ENCODE data around the gene PLIN1.
"Not testable (repeated sequence)": the region's sequence is repeated elsewhere in the genome, so short reads cannot be mapped to it uniquely, and the experiment has no call there.

The PLIN1 gene, protein sequence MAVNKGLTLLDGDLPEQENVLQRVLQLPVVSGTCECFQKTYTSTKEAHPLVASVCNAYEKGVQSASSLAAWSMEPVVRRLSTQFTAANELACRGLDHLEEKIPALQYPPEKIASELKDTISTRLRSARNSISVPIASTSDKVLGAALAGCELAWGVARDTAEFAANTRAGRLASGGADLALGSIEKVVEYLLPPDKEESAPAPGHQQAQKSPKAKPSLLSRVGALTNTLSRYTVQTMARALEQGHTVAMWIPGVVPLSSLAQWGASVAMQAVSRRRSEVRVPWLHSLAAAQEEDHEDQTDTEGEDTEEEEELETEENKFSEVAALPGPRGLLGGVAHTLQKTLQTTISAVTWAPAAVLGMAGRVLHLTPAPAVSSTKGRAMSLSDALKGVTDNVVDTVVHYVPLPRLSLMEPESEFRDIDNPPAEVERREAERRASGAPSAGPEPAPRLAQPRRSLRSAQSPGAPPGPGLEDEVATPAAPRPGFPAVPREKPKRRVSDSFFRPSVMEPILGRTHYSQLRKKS

DNA sequence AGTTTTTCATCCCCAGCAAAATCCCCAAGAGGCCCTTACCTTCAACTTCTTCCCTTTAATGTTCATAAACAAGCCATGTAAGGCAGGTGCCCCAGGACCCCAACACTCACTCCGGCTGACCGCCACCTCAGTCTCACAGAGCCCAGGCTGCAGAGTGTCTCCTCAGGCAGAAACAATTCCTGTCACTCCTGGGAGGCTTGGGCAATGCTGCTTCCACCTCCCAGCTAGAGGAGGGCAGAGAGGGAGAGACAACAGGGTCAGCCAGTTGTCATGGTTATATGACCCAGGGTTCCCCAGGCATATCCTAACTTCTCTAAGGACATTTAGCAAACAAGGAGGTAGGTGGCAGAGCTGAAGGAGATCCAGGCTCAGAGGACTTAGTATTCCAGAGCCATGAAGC is at the start of gene PLIN1:
Gene PLIN1, minus strand, starts transcription at position 156 of the 400 bp plus-strand sequence. CDS start 1,878 bp downstream, outside the sequence.
- no peak for FAIRE-seq

DNA sequence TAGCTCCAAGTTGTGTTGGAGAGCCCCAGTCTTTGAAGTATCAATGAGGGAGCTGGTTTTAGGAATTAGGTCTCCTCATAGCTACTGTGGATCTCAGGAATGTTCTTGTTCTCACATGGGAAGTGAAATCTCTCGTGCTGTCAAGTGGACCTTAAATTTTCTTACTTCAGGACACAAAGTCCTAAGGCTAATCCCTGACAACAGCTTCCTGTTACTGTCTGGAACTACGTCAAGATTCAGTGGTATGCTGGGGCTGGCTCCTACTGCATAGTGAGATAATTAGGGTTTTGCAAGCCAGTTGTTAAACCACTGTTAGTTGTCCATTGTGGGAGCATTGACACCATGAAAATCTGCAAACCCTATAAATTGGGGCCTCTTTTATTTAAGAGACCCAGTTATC is 49.1 kb upstream of the PLIN1 start:
- no peak for FAIRE-seq

DNA sequence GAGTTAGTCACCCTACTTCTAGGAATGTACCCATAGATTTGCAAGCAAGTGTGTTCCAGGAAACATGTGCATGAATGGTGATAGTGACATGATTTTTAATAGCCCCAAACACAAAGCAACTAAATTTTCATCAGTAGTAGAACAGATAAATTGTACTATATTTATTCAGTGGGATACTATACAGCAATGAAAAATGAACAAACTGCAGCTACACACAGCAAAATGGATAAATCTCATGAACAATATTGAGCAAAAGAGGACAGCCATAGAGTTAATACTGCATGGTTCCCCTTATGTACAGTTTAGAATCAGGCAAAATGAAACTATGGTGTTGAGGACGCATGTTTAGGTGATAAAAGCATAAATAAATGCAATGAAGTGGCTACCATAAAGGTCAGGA is 45.9 kb upstream of the PLIN1 start:
- no peak for FAIRE-seq

DNA sequence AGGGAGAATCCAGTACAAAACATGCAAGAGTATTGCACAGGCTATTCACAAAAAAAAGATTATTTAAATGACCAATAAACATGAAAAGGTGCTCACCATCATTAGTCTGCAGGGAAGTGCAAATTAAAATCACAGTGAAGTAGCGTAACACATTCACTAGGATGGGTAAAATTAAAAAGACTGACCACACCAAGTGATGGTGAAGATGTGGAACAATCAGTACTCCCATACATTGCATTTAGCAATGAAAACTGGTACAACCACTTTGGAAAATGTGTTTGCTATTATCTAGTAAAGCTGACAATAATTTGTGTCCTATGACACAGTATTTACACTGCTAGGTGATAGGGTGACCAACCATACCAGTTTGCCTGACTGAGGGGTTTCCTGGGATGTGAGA is 45.5 kb upstream of the PLIN1 start:
- no peak for FAIRE-seq

DNA sequence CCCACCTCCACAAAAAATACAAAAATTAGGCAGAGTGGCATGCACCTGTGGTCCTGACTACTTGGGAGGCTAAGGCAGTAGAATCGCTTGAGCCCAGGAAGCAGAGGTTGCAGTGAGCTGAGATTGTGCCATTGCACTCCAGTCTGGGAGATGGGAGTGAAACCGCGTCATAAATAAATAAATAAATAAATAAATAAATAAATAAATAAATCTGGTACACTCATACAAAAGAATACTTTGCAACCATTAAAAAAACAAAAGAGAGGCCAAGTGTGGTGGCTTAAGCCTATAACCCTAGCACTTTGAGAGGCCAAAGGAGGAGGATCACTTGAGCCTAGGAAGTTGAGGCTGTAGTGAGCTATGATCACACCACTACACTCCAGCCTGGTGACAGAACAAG is 43.9 kb upstream of the PLIN1 start:
- FAIRE-seq, result no peak

DNA sequence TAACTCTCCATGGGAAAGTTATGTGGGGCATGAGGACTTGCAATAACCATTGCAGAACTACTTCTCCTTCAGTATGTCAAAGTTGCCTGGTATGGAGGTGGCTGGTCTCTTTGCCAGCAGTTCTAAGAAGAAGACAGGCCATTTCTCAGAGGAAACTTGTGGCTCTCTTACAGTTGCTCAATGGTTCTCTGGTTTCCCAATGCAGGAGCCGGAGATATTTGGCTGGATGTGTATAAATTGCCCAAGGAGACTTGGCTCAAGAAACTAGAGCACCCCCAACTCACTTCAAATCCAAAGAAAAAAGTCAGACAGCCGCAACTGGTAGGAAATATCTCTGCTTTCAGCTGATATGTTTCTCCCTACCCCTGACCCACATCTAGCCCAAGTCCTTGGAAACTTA is 35.6 kb upstream of the PLIN1 start:
- FAIRE-seq, result no peak

DNA sequence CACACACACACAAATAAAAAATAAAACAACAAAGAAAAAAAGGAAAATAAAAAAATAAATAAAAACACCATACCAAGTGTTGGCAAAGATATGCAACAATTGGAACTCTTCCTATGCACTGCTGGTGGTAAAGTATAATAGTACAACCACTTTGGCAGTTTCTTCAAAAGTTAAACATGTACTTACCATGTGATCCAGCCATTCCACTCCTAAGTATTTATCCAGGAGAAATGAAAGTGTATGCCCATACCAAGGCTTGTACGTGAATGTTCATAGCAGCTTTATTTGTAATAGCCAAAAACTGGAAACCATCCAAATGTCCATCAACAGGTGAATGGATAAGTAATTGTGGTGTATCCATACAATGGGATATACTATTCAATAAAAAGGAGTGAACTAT is 28.4 kb upstream of the PLIN1 start:
- no peak for FAIRE-seq

DNA sequence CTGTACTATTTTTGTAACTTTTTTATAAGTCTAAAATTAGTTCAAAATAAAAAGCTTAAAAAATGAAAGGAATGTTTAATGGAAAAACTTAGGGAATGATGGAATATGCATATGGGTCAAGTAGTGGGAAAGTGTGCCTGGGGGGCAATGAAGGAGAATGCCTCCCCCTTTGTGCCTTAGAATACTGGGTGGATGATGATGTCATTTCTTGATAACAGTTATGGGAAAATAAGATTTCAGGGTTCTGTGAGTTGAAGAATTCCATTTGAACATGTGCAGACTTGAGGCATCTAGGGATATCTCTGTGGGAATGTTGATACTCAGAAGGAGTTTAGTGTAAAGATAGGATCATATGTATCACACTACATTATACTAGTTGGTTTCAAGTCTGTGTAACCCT is 25.2 kb upstream of the PLIN1 start:
- no peak for FAIRE-seq

DNA sequence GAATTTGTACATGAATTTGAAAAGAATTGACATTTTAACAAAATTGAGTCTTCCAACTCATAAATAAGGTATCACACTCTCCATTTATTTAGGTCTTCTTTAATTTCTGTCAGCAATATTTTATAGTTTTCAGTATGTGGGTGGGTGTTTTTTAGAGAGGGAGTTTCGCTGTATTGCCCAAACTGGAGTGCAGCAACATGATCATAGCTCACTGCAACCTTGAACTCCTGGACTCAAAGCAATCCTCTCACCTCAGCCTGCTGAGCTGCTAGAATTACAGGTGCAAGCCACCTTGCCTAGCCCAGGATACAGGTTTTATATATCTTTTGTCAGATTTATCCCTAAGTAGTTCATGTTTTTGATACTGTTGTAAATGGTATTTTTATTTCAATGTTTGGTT is 16.0 kb upstream of the PLIN1 start:
- no peak for FAIRE-seq

DNA sequence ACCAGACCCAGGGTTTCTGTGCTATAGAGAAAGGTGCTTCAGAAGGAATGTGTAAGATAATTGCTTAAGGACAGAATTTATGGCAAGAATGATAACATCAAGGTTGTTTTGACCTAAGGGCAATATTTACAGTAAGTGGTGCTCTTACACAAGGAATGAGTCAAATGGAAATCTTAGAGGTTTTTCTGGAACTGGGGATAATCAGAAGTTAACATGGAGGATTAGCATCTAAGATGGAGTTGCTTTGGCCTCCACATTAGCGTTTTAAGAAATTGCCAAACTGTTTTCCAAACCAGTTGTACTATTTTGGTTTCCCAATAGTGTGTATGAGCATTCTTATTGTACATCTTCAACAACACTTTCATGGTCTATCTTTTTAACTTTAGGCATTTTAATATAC is 14.5 kb upstream of the PLIN1 start:
- no peak for FAIRE-seq

DNA sequence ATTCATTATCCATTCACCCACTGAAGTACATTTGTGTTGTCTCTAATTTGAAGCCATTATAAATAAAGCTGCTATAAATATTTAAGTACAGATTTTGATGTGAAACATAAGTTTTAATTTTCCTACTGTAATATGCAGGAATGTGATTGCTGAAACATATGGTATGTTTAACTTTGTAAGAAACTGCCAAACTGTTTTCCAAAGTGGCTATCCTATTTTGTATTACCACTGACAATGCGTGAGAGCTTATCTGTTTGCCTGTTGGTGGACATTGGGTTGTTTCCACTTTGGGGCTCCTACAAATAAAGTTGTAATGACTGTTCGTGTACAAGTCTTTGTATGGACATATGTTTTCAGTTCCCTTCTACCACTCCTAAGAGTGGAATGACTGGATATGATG is 13.9 kb upstream of the PLIN1 start:
- no peak for FAIRE-seq

DNA sequence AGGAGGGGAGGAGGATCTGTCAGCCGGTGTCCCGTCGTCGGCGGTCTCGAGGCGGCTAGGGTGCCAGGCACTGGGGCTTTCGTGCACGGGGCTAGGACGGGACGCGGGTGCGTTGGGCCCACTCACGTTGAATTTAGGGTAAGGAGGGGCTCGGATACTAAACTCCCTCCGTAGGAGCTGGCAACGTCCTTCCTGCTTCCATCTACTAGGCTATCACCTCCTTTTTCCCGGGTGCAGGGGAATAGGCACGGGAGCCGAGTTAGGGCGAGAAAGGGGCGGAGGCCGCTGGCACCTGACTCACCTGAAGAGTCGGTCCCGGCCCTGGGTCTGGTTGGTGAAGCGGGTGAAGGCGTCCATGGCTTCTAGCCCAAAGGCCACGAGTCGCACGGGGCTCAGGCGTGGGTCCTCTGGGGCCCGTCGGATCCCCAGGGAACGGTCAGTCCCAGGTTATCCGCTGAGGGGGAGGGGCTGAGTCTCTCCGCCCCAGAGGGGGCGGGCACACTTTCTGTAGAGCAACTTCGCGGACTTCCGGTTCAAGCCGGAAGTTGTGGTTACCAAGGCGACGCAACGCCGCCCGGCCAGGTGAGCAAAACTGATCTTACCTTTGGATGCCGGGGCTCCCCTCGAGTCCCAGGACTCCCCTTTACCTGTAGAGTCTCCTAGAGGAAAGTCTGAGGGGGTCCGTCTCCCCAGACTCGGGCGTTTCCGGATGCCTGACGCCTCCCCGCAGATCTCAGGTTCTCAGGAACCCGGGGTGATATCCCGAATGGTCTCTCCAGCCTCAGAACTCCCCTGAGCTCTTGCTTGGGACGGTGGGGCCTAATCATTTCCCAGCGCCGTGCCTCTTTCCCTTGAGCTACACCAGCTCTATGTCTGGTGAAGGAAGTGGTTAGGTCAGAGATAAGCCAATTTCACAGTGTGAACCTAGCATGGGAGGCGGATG is 11.4 kb upstream of the PLIN1 start, which contains the start of the genes PEX11A and WDR93:
Gene PEX11A, minus strand, starts transcription at position 479 of the 943 bp plus-strand sequence. Its CDS starts 122 bp downstream, at position 357.
Gene WDR93, plus strand, starts transcription at position 536 of the 943 bp plus-strand sequence. CDS start 10,936 bp downstream, outside the sequence.
- FAIRE-seq, result no peak

DNA sequence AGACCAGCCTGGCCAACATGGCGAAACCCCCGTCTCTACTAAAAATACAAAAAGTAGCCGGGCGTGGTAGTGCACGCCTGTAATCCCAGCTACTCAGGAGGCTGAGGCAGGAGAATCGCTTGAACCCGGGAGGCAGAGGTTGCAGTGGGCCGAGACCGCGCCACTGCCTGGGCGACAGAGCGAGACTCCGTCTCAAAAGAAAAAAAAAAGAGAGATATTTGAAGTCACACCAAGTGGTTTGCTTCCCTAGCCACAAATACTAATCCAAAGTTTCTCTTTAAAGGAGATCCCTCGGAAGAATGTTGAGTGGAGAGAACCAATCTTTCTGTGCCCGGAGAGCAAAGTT is 10.7 kb upstream of the PLIN1 start:
- FAIRE-seq, result not testable (repeated sequence)

DNA sequence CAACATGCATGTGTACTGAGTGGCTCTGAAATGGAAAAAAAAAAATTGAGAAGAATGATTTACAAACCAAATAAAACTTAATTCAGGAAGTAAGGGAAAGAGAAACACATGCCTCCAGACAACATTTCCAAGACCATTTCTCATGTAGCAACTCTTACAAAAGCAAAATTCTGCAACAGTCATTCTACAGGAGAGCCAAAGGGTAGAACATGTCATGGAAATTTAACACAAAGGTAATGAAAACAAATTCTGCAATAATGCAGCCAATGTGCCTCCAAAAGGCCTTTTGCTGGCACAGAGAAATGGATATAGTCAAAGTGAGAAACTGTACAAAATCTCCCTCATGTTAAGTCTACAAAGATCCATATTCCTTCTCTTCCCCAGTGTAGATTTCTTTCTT is 7.4 kb upstream of the PLIN1 start:
- FAIRE-seq, result no peak

DNA sequence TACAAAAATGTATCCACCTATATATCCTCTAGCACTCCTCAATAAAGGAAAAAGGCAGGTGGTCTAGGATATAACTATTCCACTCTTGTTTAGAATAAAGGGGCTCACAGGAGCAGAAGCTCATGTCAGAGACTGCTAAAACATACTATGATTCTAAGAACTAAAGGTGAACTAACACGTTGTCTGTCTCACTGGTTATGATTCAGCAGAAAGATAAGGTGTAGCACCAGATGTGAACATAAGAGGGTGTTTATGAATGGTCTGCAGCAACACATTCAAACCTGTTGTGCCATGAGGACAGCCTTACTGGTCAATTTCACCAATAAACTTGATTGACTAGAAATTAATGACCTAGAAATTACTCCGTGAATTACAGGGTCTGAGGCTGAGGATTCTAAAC is 6.8 kb upstream of the PLIN1 start:
- no peak for FAIRE-seq

DNA sequence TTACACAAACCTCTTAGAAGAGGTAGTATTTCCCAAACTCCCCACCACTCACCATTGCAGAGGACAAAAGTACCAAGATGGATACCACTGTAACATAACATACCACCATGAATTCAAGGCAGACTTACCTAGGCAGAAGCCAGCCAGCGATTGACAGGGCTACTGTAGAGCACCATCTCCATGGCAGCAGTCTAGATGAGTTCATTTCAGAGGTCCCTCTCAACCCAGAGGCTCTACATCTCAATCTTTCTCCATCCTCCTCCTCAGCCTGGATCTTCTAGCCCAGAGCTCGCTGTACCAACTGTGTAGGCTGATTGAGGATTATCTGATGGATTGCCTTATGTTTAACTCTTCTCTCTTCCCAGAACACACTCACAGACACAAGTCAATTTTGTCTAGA is 2.0 kb upstream of the PLIN1 start:
- no peak for FAIRE-seq

DNA sequence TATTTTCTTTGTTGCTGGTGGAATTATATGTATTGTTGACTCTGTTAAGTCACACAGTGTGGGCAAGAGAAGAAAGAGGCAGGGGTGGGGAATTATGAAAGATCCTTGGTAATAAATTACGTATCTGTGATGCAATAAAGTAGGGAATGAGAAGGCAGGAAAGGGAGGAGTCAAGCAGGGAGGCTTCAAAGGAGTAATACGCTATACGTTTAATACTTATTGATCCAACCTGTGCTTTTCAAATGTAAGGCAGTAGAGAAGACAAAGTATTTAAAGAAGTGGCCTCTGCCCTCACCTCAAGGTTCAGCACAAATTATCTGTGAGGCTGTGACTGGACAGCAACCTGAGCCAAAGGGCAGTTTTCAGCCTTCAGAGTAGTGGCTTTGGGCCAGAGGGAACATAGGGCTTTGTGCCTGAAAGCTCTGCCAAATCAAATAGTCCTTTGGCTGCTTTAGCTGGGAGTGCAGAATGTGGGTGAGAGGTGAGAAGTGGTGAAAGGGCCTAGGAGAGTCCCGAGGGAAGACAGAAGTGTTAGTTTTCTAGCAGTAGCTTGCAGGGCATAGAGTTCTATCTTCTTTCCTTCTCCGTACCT is 1.2 kb upstream of the PLIN1 start:
- FAIRE-seq, result no peak

DNA sequence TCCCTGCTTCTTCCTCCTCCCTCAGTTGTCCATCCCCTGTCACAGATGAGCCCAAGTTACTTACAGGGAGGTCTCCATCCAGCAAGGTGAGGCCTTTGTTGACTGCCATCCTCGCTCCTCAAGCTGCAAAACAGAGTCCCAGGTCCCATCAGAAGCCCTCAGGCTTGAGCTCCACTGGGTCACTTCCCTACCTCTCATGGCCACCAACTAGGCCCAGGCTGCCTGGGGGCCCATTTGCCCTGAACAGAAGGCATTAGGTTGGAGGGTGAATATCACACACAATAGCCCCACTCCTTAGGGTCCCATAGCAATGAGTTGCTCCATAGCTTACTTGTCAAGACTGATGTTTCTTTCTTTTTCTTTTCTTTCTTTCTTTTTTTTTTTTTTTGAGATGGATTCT is 1.8 kb downstream of the PLIN1 start:
- FAIRE-seq, result no peak

DNA sequence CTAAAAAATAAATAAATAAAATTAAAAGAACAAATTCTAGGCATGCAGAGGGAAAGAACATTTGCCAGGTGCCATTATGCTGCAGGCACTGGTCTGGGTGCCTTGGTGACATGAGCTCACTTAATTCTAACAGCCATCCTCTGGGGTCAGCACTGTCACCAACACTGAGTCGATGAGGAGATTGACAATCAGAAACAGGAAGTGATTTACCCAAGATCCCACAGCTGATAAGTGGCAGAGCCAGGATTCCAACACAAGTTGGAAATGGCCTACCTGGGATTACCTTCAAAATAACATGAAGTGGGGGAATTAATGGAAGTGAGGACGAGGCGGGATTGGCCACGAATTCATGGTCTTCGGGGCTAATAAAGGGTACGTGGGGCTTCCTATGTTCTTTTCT is 3.6 kb downstream of the PLIN1 start:
- no peak for FAIRE-seq

DNA sequence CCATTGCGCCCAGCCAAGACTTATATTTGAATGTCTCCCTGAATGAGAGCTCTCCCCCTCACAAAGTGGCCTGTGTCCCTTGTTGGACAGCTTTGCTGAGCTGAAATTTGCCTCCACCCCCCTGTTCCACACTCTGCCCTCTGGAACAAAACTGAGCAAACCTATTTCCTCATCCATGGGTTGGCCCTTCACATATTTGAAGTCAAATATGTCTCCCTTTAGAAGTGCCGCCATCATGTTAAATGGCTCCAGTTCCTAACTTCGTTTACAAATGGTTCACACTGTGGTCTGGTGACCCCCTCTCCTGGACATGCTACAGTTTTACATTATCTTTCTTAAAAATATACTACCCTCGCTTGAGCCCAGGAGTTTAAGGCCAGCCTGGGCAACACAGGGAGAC is 4.6 kb downstream of the PLIN1 start:
- FAIRE-seq, result no peak

DNA sequence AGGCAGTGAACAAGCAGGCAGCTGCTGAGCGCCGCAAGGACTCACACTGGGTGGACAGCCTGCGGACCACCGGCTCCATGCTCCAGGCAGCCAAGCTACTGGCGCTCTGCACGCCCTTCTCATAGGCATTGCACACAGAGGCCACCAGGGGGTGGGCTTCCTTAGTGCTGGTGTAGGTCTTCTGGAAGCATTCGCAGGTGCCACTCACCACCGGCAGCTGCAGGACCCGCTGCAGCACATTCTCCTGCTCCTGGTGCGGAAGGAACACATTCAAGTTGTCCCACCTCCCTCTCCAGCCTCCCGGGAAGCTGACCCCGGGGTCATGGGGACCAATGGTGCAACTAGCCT is 6.0 kb downstream of the PLIN1 start:
- no peak for FAIRE-seq

DNA sequence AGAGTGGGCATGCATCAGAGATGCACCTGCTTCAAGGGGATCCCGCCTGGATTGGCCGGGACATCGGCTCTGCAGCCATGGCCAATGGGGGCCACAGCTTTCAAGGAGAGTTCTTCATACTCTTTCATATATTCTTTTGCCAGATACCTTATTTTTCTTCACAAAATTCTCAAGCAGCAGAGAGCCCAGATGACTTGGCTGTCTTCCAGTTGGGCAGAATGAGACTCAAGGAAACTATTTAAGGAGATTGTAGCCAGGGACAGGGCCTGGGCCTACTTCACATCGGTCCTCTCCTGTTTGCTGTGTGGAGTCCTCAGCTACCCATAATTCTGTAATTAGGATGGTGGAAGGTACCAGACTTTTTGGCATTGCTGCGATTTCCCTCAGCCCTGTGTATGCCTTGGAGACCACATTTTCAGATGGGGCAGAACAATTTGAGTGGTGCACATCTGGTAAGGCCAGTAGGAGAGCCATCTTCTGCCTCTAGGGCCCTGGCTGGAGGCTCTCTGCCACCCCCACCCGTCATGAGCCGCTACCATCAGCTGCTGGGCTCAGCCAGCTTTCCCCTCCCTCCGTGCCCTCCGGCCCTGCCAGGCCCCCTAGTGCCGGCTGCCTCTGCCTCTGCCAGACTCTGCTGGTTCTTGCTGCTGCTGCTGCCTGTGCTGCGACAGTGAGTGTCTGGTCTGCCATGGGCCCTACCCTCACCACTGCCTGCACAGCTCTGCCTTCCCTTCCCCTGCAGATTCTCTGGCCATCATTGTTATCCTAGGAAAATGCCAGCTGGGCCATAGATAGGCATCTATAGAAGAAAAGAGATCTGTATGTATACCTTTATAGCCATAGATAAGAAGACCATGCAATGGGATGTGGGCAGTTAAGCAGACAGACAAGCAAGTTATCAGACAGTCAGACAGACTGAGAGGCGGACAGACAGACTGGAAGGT is 6.7 kb downstream of the PLIN1 start:
- no peak for FAIRE-seq

Data from TTC549 (cell line).